Fibroblast of the conjunctiva (primary cell): Measurements from ENCODE around the gene NPC1.

Experiments used
- DNase-seq: peaks from one replicate; pipeline ENCODE4 v3.0.0-alpha.2; 2010; ENCODE audit warnings: low read depth

Gene NPC1

GRCh38 chr18:23548275-23548674 lies 38.0 kb downstream of the NPC1 start:
- no peak for DNase-seq

- no peak for DNase-seq
Observed at GRCh38 chr18:23547846-23548245, 38.5 kb downstream of the NPC1 start.

- no peak for DNase-seq
Observed at GRCh38 chr18:23547306-23547705, 39.0 kb downstream of the NPC1 start.

GRCh38 chr18:23545247-23545789 lies 41.0 kb downstream of the NPC1 start:
- DNase-seq, result no peak

- DNase-seq, result no peak
Observed at GRCh38 chr18:23542461-23542860, 43.8 kb downstream of the NPC1 start.

GRCh38 chr18:23541349-23542093 lies 44.8 kb downstream of the NPC1 start:
- no peak for DNase-seq

GRCh38 chr18:23540867-23541266 lies 45.4 kb downstream of the NPC1 start:
- no peak for DNase-seq

- no peak for DNase-seq
Observed at GRCh38 chr18:23539911-23540525, 46.3 kb downstream of the NPC1 start.

GRCh38 chr18:23539296-23539695 lies 47.0 kb downstream of the NPC1 start:
- no peak for DNase-seq

- DNase-seq, result no peak
Observed at GRCh38 chr18:23538870-23539269, 47.4 kb downstream of the NPC1 start.

GRCh38 chr18:23538001-23538400 lies 48.3 kb downstream of the NPC1 start:
- DNase-seq, result no peak

GRCh38 chr18:23537274-23537673 lies 49.0 kb downstream of the NPC1 start:
- no peak for DNase-seq

- DNase-seq, result no peak
Observed at GRCh38 chr18:23536204-23536603, 50.1 kb downstream of the NPC1 start.

- no peak for DNase-seq
Observed at GRCh38 chr18:23534276-23534675, 52.0 kb downstream of the NPC1 start.

GRCh38 chr18:23532848-23533247 lies 53.5 kb downstream of the NPC1 start:
- DNase-seq, result no peak

- no peak for DNase-seq
Observed at GRCh38 chr18:23531912-23532311, 54.4 kb downstream of the NPC1 start.

GRCh38 chr18:23530195-23530594 lies 56.1 kb downstream of the NPC1 start:
- no peak for DNase-seq

GRCh38 chr18:23529604-23530003 lies 56.7 kb downstream of the NPC1 start:
- no peak for DNase-seq

- DNase-seq, result peak; percentile 30
Observed at GRCh38 chr18:23528580-23529472, 57.5 kb downstream of the NPC1 start.

- DNase-seq, result no peak
Observed at GRCh38 chr18:23526501-23527063, 59.7 kb downstream of the NPC1 start.

GRCh38 chr18:23524213-23524707 lies 62.0 kb downstream of the NPC1 start:
- no peak for DNase-seq
